Thoracic aorta (tissue), 2 donors: Measurements from ENCODE around the gene CANX. TPM values are rescaled to one million over a fixed set of nuclear protein-coding genes. Genes with fewer than 3 reads are reported as not detected.

Experiments
- ATAC-seq: fragments of 150-250 bp; one replicate; pipeline ENCODE4 v1.8.0; 2017; ENCODE audit warnings: low read depth; ENCODE audit not compliant: insufficient number of reproducible peaks, low FRiP score
- DNase-seq: peaks from one replicate; pipeline ENCODE4 v3.0.0-alpha.2; 2020; ENCODE audit warnings: low spot score
- H3K27ac ChIP-seq, 2 donors: fragments of 200-600 bp; sonication (generic); 1 replicate in 1 of 2; 2 replicates in 1 of 2; pipeline ENCODE4 v1.5.1; 2016; ENCODE audit warnings: mild to moderate bottlenecking in 2 of 2, moderate library complexity in 2 of 2
- H3K27me3 ChIP-seq: fragments of 200-600 bp; sonication (generic); replicated peaks from 2 replicates; pipeline ENCODE4 v1.6.0; 2016; ENCODE audit warnings: mild to moderate bottlenecking; ENCODE audit not compliant: insufficient read depth
- H3K36me3 ChIP-seq: fragments of 200-600 bp; sonication (generic); one replicate; pipeline ENCODE4 v1.5.1; 2016
- H3K4me1 ChIP-seq, 2 donors: fragments of 200-600 bp; sonication (generic); 1 replicate in 1 of 2; 2 replicates in 1 of 2; pipeline versions ENCODE4 v1.5.1 to v1.6.0; 2016; ENCODE audit warnings: low read depth in 2 of 2, mild to moderate bottlenecking in 1 of 2; ENCODE audit not compliant: control insufficient read depth in 1 of 2
- H3K4me3 ChIP-seq: fragments of 200-600 bp; sonication (generic); 2 replicates; pipeline ENCODE4 v1.5.1; 2016; ENCODE audit warnings: mild to moderate bottlenecking
- H3K9me3 ChIP-seq: fragments of 200-600 bp; sonication (generic); 2 replicates; pipeline ENCODE4 v1.5.1; 2016
- CTCF ChIP-seq: fragments of 200-600 bp; sonication (generic); IDR thresholded peaks from one replicate; pipeline ENCODE4 v1.5.1; 2019; ENCODE audit warnings: antibody characterized with exemption
- total RNA-seq, 2 donors: library from RNA; depleted of rRNA; stranded (reverse); fragments of >200 nt; gene quantifications; one replicate each; pipeline versions ENCODE4 v1.1.0 to v1.2.3, GENCODE V29; 2016

Gene CANX
- total RNA-seq, 2 donors from 2014 or later, result 240 to 371 TPM

DNA sequence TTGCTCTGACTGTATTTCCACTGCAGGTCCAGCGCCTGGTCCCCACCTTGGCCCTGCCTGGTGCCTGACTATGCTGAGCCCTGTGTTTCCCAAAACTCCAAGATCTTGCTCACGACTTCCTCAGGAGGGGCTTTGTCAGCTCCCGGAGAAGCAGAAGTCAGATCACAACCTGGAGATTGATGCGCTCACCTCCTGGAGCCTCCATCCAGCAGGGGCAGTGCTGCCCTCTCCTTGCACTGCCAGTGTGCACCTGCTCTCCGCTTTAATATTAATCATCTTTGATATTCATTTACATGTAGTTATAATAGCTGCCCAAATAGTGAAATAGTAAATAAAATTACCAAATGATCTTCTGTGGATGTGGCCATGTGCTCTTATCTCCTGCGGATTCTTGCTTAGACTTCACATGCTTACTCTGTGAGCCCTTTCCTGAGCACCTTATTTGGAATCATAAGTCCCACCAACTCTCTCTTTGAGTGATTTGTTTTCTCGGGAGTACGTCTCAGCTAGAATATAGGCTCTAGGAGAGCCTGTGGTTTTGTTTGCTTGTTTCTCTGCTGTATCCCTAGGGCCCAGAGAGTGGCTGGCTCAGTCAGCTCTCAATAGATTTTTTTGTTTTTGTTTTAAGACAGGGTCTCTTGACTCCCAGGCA, 51.2 kb downstream of the CANX start:
- TF ChIP-seq CTCF, result no peak
- H3K36me3 ChIP-seq, result no peaks in the 10 kb centered on the region
- DNase-seq (no peak), ATAC-seq (no peak)
- H3K4me3 ChIP-seq, result no peak overlapping the region
- peaks cover 2 to 16% of the 10 kb centered on the region in 2 donors for H3K4me1 ChIP-seq
- H3K9me3 ChIP-seq, result no peaks in the 10 kb centered on the region
- no peaks in the 10 kb centered on the region for H3K27me3 ChIP-seq
- H3K27ac ChIP-seq, result no peak overlapping the region

GRCh38 chr5:179753971-179754370, 55.2 kb downstream of the CANX start:
- no peaks in the 10 kb centered on the region for H3K27me3 ChIP-seq
- no peak overlapping the region for H3K4me3 ChIP-seq
- TF ChIP-seq CTCF, result no peak
- no peak overlapping the region for H3K27ac ChIP-seq
- peaks cover 2 to 24% of the 10 kb centered on the region in 2 donors for H3K4me1 ChIP-seq
- DNase-seq (no peak), ATAC-seq (no peak)
- H3K9me3 ChIP-seq, result no peaks in the 10 kb centered on the region
- no peaks in the 10 kb centered on the region for H3K36me3 ChIP-seq

GRCh38 chr5:179755022-179755421, 56.3 kb downstream of the CANX start:
- no peak for ATAC-seq
- Histone ChIP-seq H3K27ac (no peak overlapping the region), H3K27me3 (no peaks in the 10 kb centered on the region), H3K36me3 (no peaks in the 10 kb centered on the region), H3K4me1 (peaks cover 2 to 31% of the 10 kb centered on the region in 2 donors), H3K4me3 (no peak overlapping the region), H3K9me3 (no peaks in the 10 kb centered on the region)
- no peak for TF ChIP-seq CTCF
- no peak for DNase-seq

GRCh38 chr5:179758955-179759354, 60.2 kb downstream of the CANX start:
- DNase-seq (no peak), ATAC-seq (no peak)
- H3K9me3 ChIP-seq, result no peaks in the 10 kb centered on the region
- H3K27ac ChIP-seq, result no peak overlapping the region
- H3K27me3 ChIP-seq, result no peaks in the 10 kb centered on the region
- H3K4me3 ChIP-seq, result no peak overlapping the region
- no peak for TF ChIP-seq CTCF
- H3K4me1 ChIP-seq, result peaks cover 17 to 56% of the 10 kb centered on the region in 2 donors
- H3K36me3 ChIP-seq, result no peaks in the 10 kb centered on the region

- H3K27me3 ChIP-seq, result no peaks in the 10 kb centered on the region
- no peaks in the 10 kb centered on the region for H3K36me3 ChIP-seq
- no peak overlapping the region for H3K4me3 ChIP-seq
- peaks cover 17 to 55% of the 10 kb centered on the region in 2 donors for H3K4me1 ChIP-seq
- no peak for DNase-seq
- no peak for ATAC-seq
- H3K9me3 ChIP-seq, result no peaks in the 10 kb centered on the region
- no peak for TF ChIP-seq CTCF
- no peak overlapping the region for H3K27ac ChIP-seq
Observed at GRCh38 chr5:179759581-179760551, 61.1 kb downstream of the CANX start.
